Suppressor macrophage treated with lipopolysaccharide for 4 hours (primary cell): Measurements from ENCODE around the gene SAG.
A peak's percentile ranks its signal among the peaks of the same experiment; 100 is the strongest.
"Not testable (repeated sequence)": the region's sequence is repeated elsewhere in the genome, so short reads cannot be mapped to it uniquely, and the experiment has no call there.

Experiments
- DNase-seq: peaks from one replicate; pipeline ENCODE4 v3.0.0-alpha.2; 2020

Gene SAG

GRCh38 chr2:233358335-233358734, 50.7 kb downstream of the SAG start:
- DNase-seq, result peak; percentile 45

DNA sequence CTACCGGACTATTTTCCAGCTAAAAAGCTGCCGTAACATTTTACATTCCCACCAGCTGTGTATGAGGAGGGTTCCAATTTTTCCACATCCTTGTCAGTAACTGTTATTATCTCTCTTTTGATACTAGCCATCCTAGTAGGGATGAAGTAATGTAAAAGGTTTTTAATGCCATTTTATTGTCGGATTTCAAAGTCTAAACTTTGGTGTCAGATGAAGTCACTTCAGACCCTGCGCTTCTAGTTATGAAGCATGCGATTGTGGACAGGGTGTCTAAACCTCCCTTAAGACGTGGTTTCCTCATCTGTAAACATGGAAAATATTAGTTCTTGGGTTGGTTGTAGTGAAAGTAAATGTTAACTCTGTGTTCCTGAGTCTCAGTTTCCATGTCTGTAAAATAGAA, 51.3 kb downstream of the SAG start:
- DNase-seq, result no peak

DNA sequence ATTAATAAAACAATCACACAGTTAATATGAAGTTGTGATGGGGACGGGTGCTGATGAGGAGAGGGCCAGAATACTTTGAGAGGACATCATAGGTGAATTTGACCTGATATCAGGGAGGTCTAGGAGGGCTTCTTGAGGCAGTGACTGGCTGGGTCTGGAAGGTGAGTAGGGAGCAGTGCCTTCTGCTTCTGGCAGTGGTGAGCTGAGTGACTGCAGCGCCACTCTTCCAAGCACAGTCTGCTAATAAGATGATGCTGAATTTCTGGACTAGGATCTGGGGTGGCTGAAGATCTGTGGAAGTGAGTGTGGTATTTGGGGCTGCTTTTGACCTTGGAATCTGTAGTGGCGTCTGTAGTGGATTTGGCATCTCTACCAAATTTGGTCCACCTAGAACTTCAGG, 52.2 kb downstream of the SAG start:
- DNase-seq, result no peak

- no peak for DNase-seq
These were observed 53.2 kb downstream of the SAG start for GRCh38 chr2:233360771-233361176.

GRCh38 chr2:233361297-233361696, 53.7 kb downstream of the SAG start:
- DNase-seq, result no peak

DNA sequence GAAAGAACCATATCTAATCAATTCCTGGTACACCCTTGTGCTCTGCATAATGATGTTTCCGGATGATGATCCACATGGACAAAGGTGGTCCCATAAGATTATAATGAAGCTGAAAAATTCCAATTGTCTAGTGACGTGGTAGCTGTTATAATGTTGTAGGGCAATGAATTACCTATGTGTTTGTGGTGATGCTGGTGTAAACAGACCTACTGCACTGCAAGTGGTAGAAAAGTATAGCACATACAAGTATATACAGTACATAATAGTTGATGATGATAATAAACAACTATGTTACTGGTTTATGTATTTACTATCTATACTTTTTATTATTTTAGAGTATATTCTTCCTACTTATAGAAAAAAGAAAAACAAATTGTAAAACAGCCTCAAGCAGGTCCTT, 55.1 kb downstream of the SAG start:
- DNase-seq, result no peak

DNA sequence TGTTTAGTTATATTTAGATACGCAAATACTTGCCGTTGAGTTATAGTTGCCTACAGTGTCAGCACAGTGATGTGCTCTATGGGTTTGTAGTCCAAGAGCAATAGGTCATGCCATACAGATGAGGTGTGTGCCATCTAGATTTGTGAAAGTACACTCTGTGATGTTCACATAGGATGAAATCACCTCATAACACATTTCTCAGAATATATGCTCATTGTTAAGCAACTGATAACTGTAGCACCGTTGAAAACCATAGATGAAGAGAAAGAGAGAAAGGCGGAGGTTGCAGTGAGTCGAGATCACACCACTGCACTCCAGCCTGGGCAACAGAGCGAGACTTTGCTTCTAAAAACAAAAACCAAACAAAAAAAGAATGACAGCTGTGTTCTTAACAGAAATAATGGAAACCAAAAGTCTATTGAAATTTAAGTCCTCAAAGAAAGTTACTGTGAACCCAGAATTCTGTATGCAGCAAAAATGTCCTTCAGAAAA, 56.2 kb downstream of the SAG start:
- no peak for DNase-seq

DNA sequence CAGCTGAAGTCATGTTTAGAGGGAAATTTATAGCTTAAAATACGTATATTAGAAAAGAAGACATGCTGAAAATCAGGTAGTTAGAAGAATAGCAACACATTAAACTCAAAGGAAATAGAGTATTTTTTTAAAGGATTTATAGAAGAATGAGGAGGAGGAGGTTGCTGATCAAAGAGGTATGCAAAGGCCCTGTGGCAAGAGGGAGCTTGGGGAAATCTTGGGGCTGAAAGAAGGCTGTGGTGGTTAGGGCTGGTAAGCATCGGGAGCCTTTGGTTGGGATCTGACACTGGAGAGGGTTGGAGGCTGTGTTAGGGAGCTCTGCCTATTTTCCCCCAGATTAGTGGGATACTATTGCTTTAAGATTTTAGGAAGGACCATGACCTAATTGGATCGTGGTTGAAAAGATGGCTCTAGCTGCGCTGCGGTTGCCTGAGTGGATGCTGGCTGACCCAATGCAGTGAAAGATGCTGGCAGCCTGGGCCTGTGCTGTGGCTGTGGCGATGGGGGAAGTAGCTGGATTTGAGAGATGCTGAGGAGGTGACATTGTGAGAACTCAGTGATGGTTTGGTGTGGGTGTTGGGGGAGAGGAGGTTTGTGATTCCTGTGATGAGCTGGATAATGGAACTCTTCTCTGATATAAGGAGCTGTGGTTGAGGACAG, 58.4 kb downstream of the SAG start:
- DNase-seq, result no peak

GRCh38 chr2:233367586-233367985, 60.0 kb downstream of the SAG start:
- peak; percentile 53 for DNase-seq

DNA sequence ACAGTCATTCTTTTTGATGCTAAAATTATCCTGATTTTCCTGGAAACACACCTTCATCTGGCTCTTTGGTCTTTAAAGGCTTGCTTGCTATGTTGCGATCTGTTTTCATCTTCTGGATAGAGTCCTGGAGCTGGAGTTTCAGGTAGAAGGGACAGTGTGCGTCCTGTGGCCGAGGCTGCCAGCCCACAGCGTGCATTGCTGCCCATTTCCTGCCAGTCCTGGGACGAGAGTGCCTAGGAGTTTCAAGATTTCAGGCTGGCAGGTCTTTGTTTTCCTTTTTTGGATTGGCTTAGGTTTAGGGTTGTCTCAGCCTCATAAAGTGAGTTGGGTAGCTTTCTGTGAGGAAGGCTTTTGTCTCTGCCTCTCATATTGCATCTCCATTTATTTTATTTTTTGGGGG, 61.1 kb downstream of the SAG start:
- DNase-seq, result no peak

DNA sequence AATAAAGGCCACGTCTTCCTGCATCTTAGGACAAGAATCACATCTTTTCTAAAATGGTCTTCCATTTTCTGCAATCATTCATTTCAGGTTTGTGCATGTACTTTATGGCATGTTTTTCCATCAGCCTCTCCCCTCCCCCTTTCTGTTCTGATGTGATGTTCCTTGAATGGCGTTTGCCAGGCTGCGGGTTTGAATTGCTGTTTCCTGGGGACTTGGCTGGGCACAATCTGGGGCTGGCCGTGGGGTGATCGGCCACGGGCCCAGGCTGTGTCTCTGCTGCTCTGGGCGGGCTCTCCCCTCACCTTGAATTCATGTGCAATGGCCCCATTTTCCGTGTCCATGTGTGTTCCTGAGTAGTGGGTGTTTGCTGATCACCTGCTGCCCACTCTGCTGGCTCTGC, 61.8 kb downstream of the SAG start:
- no peak for DNase-seq

DNA sequence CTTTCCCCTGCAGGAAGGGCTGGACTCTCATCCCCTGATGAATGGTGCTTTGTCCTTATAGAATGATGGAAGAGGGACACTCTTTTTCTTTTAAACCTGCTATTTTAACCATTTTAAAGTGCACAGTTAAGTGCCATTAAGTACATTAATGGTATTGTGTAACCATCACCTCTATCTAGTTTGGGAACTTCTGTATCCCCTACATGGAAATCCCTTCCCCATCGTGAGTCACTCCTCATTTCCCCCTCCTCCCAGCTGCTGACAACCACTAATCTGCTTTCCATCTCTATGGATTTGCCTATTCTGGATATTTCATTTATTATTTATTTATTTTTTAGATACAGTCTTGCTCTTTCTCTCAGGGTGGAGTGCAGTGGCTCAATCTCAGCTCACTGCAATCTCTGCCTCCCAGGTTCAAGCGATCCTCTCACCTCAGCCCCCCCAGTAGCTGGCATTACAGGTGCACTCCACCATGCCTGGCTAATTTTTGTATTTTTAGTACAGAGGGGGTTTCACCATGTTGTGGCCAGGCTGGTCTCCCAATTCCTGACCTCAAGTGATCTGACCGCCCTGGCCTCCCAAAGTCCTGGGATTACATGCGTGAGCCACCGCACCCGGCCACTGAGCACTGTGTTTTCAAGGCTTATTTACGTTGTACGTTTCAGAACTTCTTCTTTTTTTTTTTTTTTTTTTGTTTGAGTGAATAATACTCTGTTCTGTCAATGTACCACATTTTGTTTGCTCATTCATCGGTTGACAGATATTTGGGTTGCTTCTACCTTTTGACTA, 62.5 kb downstream of the SAG start:
- peak; percentile 45 for DNase-seq

DNA sequence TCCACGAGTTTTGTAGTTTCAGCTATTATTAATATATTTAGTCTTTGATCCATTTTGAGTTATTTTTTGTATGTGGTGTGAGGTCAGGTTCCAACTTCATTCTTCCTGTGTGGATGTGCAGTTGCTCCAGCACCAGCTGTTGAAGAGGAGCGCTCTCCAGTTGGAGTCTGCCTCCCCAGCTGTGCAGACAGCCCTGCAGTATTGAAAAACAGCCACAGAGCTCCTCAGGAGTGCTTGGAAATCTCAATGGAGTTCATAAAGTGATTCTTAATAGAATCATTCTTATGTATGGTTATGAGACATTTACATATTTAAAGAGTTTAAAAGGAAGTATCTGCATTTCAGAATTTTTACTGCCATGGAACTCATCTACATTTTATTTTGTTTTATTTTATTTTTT, 64.0 kb downstream of the SAG start:
- no peak for DNase-seq

GRCh38 chr2:233372855-233373254, 65.2 kb downstream of the SAG start:
- DNase-seq, result no peak

- no peak for DNase-seq
These were observed 65.7 kb downstream of the SAG start for GRCh38 chr2:233373316-233373715.

DNA sequence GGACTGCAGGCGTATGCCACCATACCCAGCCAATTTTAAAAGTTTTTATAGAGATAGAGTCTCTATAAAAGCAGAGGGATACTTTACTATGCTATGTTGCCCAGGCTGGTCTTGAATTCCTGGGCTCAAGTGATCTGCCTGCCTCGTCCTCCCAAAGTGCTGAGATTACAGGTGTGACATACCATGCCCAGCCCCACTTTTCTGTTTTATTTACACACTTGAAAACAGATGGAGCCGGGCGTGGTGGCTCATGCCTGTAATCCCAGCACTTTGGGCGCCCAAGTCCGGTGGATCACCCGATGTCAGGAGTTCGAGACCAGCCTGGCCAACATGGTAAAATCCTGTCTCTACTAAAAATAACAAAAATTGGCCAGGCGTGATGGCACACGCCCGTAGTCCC, 67.2 kb downstream of the SAG start:
- not testable (repeated sequence) for DNase-seq

- no peak for DNase-seq
These were observed 68.1 kb downstream of the SAG start for GRCh38 chr2:233375490-233376314.

DNA sequence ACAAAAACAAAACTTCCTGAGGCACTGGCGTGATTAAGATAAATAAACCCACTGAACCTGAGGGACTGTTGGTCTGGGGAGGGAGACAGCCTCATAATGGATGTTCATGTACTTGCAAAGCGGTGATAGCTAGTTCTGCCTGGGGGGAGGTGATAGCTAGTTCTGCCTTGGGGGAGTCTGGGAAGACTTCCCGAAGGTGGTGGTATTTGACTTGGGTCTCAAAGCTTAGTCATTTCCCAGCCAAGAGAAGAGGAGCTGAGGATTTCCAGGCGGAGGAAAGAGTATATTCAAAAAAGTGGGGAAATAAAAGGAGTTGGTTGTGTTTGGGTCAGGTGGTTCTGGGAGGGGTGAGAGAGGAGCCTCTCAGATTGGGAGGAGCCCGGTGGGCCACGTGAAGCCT, 71.4 kb downstream of the SAG start:
- no peak for DNase-seq

GRCh38 chr2:233379441-233379840, 71.8 kb downstream of the SAG start:
- no peak for DNase-seq

- no peak for DNase-seq
These were observed 72.7 kb downstream of the SAG start for GRCh38 chr2:233380132-233380895.

GRCh38 chr2:233380995-233381637, 73.5 kb downstream of the SAG start:
- peak; percentile 33 for DNase-seq

- no peak for DNase-seq
These were observed 74.0 kb downstream of the SAG start for GRCh38 chr2:233381638-233381995.
